Central memory CD4-positive, alpha-beta T cell (primary cell): ENCODE results near the gene WDR43.
"Not testable (repeated sequence)": the region's sequence is repeated elsewhere in the genome, so short reads cannot be mapped to it uniquely, and the experiment has no call there.

Source experiments
- DNase-seq: peaks from one replicate; pipeline ENCODE4 v3.0.0; 2022

Gene WDR43

GRCh38 chr2:28972778-28973335 is 78.4 kb downstream of the WDR43 start:
- no peak for DNase-seq

DNA sequence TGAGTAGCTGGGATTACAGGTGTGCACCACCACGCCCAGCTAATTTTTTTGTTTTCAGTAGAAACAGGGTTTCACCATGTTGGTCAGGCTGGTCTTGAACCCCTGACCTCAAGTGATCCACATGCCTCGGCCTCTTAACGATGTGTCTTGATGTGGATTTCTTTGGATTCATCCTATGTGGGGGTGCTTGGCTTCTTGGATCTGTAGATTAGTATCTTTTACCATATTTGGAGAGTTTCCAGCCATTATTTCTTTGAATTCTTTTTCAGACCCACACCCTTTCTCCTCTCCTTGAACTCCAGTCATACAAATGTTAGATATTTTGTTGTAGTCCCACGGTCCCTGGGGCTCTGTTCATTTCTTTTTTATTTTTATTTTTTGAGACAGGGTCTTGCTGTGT is 79.8 kb downstream of the WDR43 start:
- DNase-seq, result no peak

DNA sequence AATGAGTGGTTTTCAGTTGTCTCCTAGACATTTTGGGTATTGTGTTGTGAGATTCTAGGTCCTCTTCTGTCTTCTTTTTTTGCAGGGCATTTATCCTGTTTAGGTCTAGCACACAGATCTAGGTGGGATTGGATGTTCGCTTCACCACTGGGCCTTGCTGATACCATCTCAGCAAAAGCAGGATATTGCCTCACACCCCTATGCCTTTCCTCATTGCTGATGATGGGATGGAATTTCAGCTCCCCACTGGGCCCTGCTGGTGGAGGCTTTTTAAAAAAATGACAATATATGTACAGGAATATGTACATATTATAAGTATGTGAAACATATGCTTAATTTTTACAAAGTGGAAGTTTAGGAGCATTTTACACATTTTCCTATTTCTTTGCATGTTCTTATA is 81.2 kb downstream of the WDR43 start:
- no peak for DNase-seq

DNA sequence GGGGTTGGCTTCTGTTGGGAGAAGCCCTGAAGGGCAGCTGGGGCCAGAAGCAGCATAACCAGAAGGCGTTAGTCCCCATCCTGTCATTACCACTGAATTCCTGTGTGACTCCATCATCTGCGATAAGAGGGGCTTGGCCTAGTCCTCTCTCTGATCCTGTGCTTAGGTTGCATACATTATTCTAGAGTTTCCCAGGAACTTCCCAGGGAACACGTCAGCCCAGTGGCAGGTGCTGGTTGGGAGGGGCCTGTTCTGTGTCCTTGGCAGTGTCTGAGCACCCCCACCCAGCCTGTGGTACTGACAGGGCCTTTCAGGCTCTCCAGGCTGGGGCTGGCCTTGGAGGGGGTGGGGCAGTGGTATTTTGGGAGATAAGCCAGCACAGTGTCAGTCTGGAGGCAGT is 82.1 kb downstream of the WDR43 start:
- DNase-seq, result no peak

GRCh38 chr2:28977176-28977875 is 82.9 kb downstream of the WDR43 start:
- DNase-seq, result no peak

DNA sequence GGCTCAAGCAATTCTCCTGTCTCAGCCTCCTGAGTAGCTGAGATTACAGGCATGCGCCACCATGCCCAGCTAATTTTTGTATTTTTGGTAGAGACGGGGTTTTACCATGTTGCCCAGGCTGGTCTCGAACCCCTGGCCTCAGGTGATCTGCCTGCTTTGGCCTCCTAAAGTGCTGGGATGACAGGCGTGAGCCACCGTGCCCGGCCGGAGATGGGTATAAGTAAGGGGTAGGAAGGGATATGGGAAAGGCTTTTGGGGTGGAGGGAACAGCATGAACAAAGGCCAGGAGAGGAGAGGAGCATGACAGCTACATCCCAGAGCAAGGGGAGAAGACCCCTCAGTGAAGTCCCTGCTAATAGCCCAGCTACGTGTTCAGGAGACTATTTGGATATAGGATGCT is 83.5 kb downstream of the WDR43 start:
- not testable (repeated sequence) for DNase-seq

DNA sequence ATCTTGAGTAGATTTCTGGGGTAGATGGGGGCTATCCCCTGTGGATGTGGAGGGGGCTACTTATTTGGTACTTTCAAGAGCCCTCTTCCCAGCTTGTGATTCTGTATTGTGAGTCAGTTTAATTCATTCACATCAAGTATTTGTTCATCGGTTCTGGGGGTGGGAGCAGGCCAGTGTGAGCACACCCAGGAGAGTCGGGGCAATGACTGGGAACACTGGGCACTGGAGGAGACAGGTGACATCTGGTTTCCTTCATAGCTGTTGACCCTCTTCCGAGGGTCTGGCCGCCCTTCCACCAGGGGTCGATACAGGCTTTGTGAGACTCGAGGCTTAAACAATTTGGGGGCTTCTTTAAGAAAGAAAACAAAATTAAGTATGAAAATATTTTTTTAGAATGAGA is 84.1 kb downstream of the WDR43 start:
- no peak for DNase-seq

DNA sequence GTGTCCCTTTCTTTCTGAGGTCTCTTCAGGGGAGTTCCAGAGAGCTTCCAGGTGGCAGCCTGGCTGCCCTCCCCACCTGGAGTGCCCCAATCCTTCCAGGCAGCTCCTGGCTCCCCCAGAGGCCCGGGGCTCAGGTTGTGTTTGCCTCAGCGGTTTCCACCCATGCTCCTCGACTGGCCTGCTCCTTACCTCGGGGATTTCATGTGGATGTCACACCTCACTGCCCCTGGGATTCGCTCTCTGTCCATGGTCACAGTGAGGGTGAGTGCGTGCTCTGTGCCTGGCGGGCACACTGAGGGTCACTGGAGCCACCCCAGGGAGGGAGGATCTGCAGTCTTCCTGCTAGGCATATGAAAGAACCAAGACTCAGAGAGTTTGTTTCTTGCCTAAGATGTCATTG is 84.6 kb downstream of the WDR43 start:
- no peak for DNase-seq

DNA sequence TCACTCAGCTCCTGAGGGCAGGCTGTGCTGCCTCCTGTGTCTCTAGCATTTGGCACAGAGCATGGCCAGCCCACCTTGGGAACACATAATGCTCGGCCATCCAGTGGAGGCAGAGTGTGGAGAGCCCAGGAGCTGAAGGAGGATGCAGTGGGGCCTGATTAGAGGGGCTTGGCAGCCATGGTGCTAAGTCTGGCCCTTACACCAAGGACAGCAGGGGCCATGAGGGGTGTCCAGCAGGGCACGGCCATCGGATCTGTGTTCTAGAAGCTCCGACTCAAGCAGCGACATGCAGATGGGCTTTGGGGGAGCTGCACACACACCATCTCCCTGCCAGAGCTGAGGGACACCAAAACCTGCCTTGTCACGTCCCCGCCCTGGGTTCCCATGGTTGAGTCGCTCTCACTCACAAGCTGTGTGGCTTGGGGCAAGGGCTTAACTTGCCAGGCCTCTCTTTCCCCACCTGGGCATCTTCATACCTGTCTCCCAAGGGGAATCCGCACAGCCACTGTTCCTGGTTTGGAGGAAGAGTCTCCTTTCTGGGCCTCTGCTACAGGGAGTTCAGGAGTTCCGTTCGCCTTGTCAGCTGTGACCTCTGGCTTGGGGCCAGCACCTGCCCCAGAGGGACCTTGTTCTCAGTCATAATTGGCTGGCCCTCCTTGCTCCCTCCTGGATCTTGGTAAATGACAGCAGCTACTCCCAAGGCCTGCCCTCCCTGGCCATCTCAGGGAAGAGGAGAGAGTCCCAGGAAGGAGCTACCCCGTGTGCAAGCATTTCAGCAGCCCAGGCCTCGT is 85.3 kb downstream of the WDR43 start:
- DNase-seq, result no peak

- DNase-seq, result no peak
Observed at GRCh38 chr2:28980368-28981015, 86.0 kb downstream of the WDR43 start.

GRCh38 chr2:28981016-28981441 is 86.6 kb downstream of the WDR43 start, which contains the start of gene TOGARAM2:
Gene TOGARAM2 (plus strand): TSS chr2:28981298. CDS start chr2:28994835, 13,537 bp downstream.
- DNase-seq, result no peak

DNA sequence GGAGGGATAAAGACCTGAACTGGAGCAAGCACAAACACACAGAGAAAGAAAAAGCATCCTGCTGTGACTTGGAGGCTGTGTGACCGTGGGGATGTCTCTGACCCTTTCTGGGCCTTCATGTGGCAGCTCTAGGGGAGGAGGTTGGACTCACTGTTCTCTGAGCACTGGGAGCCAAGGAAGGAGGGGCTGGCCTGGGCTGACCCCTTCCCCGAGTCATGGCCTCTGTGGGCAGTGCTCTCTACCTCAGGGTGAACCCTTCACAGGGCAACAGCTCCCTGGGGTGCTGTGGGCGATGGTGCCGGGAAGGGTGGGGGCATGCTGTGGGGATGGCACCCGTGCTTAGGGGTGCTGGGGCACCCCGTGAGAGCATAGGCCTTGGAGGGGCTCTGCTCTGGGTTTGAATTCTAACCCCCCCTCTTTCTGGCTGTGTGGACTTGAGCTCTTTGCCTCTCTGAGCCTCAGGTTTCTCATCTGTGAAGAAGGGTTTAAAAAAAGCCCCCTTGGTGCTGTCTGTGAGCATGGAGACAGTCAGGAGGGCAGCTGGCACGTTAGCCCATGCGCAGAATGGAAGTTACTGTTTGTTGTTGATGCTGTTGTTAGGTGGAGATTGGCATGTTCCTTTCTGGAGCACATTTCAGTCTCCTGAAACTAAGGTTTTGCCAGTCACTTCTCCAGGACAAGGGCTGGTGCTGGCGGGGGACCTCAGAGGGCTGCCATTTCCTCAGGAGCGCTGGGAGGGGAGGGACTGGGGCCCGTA is 87.3 kb downstream of the WDR43 start:
- DNase-seq, result no peak

DNA sequence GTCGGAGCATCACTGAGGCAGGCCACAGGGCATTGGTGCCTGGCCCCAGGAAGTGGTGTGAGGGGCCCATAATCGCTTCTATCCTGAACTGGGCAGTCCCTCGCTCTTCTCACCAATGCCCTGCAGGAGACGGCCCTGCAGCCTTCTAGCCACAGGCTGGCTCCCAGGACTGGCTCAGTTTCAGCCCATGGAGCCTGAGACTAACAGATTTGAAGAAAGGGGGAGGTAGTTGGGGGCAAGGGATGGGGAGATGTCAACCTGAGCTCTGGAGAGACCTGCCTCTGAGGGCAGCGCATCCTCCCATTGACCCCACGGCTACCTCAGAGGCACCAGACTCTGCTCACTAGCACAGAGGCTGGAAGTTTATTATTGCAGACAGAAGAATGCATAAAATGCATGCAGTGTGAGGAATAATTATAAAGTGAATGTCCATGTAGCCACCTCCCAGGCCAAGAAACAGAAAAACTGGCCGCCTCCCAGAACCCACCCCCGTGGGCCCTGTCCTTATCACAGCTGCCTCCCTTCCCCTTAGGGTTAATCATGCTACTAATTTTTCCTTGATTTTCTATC is 88.0 kb downstream of the WDR43 start:
- no peak for DNase-seq

- DNase-seq, result no peak
Observed at GRCh38 chr2:28986429-28986828, 92.0 kb downstream of the WDR43 start.

DNA sequence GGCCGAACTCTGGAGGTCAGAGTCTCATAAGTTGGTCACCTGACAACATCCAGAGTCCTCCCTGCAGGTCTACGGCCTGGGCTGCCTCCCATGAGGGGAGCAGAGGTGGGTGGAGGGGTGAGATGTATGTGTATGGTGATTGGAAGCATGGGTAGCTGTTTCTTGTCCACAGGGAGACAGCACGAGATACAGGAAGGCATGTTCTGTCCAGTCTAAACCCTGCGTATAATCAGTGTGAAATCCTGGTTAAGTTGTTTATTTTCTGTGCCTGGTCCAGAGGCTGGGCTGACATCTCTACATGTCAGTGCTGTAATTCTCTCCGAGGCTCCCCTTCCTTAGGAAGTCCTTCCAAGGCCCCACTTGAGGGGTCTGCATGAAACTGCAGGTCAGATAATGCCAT is 95.5 kb downstream of the WDR43 start:
- DNase-seq, result no peak

- DNase-seq, result no peak
Observed at GRCh38 chr2:28990445-28990844, 96.0 kb downstream of the WDR43 start.

- no peak for DNase-seq
Observed at GRCh38 chr2:28991021-28991420, 96.6 kb downstream of the WDR43 start.

DNA sequence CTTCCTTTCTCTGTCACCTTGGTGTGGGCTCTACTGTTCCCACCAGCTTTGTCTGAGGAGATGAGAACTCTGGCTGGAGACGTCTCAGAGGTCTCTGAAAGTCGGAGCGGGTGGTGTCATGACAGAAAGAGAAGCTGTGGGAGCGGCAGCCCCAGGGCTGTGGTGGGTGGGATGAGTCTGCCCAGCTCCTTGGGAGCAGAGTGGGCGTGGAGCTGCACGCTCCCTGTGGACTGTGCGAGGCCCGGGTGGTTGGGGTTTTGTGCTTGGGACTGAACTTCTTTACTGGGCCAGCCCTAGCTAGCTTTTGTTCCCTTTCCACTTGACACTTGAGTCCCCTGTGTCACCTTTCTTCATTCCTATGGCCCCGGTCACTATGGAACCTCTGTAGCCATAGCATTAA is 97.0 kb downstream of the WDR43 start:
- DNase-seq, result no peak

- DNase-seq, result no peak
Observed at GRCh38 chr2:28993206-28993960, 98.9 kb downstream of the WDR43 start.

- DNase-seq, result no peak
Observed at GRCh38 chr2:28994074-28994473, 99.6 kb downstream of the WDR43 start.

DNA sequence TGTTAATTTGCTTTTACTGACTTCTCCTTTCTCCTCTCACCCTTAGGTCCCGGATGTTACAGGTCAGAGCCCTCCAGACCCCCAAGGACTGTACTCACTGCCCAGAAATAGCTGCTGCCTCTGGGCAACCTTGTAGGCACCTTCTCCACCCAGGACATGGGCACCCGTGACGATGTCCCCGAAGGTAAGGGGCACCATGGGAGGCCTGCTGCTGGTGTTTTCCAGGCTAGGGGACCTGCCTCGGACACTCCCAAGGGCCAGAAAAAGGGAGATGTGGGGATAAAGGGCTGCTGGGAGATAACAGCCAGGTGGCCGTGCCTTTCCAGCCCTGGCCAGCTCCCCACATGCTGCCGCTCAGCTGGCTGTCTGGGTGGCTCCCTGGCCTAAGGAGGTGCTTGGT is 100.2 kb downstream of the WDR43 start:
- DNase-seq, result no peak
